HCT116 (cell line): ENCODE results near the gene HDAC7. TPM values are rescaled to one million over a fixed set of nuclear protein-coding genes. Genes with fewer than 3 reads are reported as not detected.

Experiments
- ATAC-seq: fragments of 200-7000 bp; cut with Tn5 transposase; 2 replicates; pipeline ENCODE4 v1.9.1; 2020; ENCODE audit warnings: mild to moderate bottlenecking, moderate library complexity
- BruUV-seq: library from RNA; stranded (reverse); fragments of 400-500 nt; replicated peaks from 2 replicates; lab custom pipeline; 2021; lab: Mats Ljungman, UMichigan
- CTCF ChIA-PET: fragments of 300-600 bp; sonication (Branson Sonifier 250); formaldehyde crosslinking; loops from one replicate; lab custom pipeline; 2021; ENCODE audit warnings: antibody characterized with exemption; lab: Charles Lee
- POLR2A ChIA-PET: fragments of 300-600, 350-600 bp; sonication (Branson Sonifier 250); formaldehyde crosslinking; loops from one replicate; lab custom pipeline; 2021; ENCODE audit warnings: antibody characterized with exemption; lab: Charles Lee
- RAD21 ChIA-PET, 2 experiments: fragments of 300-600 bp; sonication (Branson Sonifier 250); formaldehyde crosslinking; loops; one replicate each; lab custom pipeline; 2023; ENCODE audit warnings: low total read pairs in 2 of 2; ENCODE audit not compliant: uncharacterized antibody in 2 of 2, unreplicated experiment in 2 of 2, low non-redundant PET in 1 of 2; lab: Charles Lee
- DNase-seq: peaks from one replicate; pipeline ENCODE4 v3.0.0-alpha.2; 2010; ENCODE audit warnings: low read depth, low spot score
- H2AFZ ChIP-seq: fragments of 200-600 bp; shearing (Covaris generic), sonication (generic); 2 replicates; pipeline ENCODE4 v1.6.1; 2017; ENCODE audit warnings: low read depth, mixed run types, mixed read lengths, antibody characterized with exemption, low read length; ENCODE audit not compliant: poor library complexity, severe bottlenecking
- H3K27ac ChIP-seq: 2 replicates; pipeline ENCODE4 v1.5.1; 2012; ENCODE audit warnings: low read depth, low read length
- H3K27me3 ChIP-seq: fragments of 200-600 bp; sonication (generic); 2 replicates; pipeline ENCODE4 v1.6.1; 2016; ENCODE audit warnings: mixed run types, low read length, mixed read lengths; ENCODE audit not compliant: insufficient read depth
- H3K36me3 ChIP-seq, 2 experiments: fragments of 200-500 bp in 1 of 2; fragments of 200-600 bp in 1 of 2; sonication (Bioruptor generic) in 1 of 2; sonication (generic) in 1 of 2; 2 replicates each; pipeline versions ENCODE4 v1.5.1 to v1.6.1; 2014 to 2016; ENCODE audit warnings: low read length in 2 of 2, inconsistent platforms in 1 of 2, mixed read lengths in 1 of 2, mixed run types in 1 of 2; ENCODE audit not compliant: insufficient read depth in 2 of 2, control insufficient read depth in 1 of 2
- H3K4me1 ChIP-seq, 2 experiments: fragments of 200-600 bp in 1 of 2; sonication (generic) in 1 of 2; 2 replicates each; pipeline versions ENCODE4 v1.5.1 to v1.6.1; 2012 to 2017; ENCODE audit warnings: low read length in 2 of 2, inconsistent platforms in 1 of 2, mild to moderate bottlenecking in 1 of 2, mixed read lengths in 1 of 2, mixed run types in 1 of 2, moderate library complexity in 1 of 2; ENCODE audit not compliant: insufficient read depth in 2 of 2, control insufficient read depth in 1 of 2
- H3K4me2 ChIP-seq: fragments of 200-600 bp; sonication (generic); 2 replicates; pipeline ENCODE4 v1.6.1; 2017; ENCODE audit warnings: mixed run types, low read length, mixed read lengths
- H3K4me3 ChIP-seq, 2 experiments: fragments of 200-600 bp in 1 of 2; sonication (generic) in 1 of 2; replicated peaks in 1 of 2; 2 replicates each; pipeline ENCODE4 v1.5.1; 2011 to 2016; ENCODE audit warnings: low read length in 2 of 2, control low read depth in 1 of 2, low read depth in 1 of 2, mild to moderate bottlenecking in 1 of 2, mixed read lengths in 1 of 2, mixed run types in 1 of 2
- H3K79me2 ChIP-seq: fragments of 200-600 bp; sonication (generic); 2 replicates; pipeline ENCODE4 v1.6.1; 2017; ENCODE audit warnings: mild to moderate bottlenecking, mixed run types, low read length, moderate library complexity, mixed read lengths; ENCODE audit not compliant: insufficient read depth
- H3K9ac ChIP-seq: fragments of 200-600 bp; sonication (generic); 2 replicates; pipeline ENCODE4 v1.6.1; 2016; ENCODE audit warnings: low read length, mixed read lengths
- H3K9me2 ChIP-seq: fragments of 200-600 bp; sonication (generic), shearing (Covaris generic); 2 replicates; pipeline ENCODE4 v1.6.1; 2017; ENCODE audit warnings: mixed run types, mild to moderate bottlenecking, moderate library complexity; ENCODE audit not compliant: insufficient read depth
- H3K9me3 ChIP-seq, 2 experiments: fragments of 200-500 bp in 1 of 2; fragments of 200-600 bp in 1 of 2; sonication (Bioruptor generic) in 1 of 2; sonication (generic) in 1 of 2; 2 replicates each; pipeline ENCODE4 v1.6.1; 2014 to 2017; ENCODE audit warnings: low read length in 2 of 2, mixed read lengths in 2 of 2, inconsistent platforms in 1 of 2, low read depth in 1 of 2, mild to moderate bottlenecking in 1 of 2, mixed run types in 1 of 2, moderate library complexity in 1 of 2; ENCODE audit not compliant: control insufficient read depth in 1 of 2, insufficient read depth in 1 of 2
- H4K20me1 ChIP-seq: fragments of 200-600 bp; sonication (generic), shearing (Covaris generic); 2 replicates; pipeline ENCODE4 v1.6.1; 2017; ENCODE audit warnings: mixed run types, mild to moderate bottlenecking, moderate library complexity; ENCODE audit not compliant: insufficient read depth
- CBX3 ChIP-seq: IDR thresholded peaks from 2 replicates; pipeline ENCODE4 v1.6.1; 2012; ENCODE audit warnings: low read depth
- POLR2AphosphoS5 ChIP-seq: IDR thresholded peaks from 2 replicates; pipeline ENCODE4 v1.6.1; 2011; ENCODE audit warnings: mild to moderate bottlenecking, low read depth, low read length, moderate library complexity
- RAD21 ChIP-seq: IDR thresholded peaks from 2 replicates; pipeline ENCODE4 v1.6.1; 2012; ENCODE audit warnings: low read depth, mild to moderate bottlenecking
- SIN3A ChIP-seq: IDR thresholded peaks from 2 replicates; pipeline ENCODE4 v1.6.1; 2012; ENCODE audit warnings: low read depth
- SP1 ChIP-seq: IDR thresholded peaks from 2 replicates; pipeline ENCODE4 v1.6.1; 2012; ENCODE audit warnings: low read depth
- ZFX ChIP-seq: fragments of 450-650 bp; IDR thresholded peaks from 2 replicates; pipeline ENCODE4 v1.6.1; 2017
- intact Hi-C: fragments of 100-400 bp; cut with micrococcal nuclease; formaldehyde crosslinking; loops from 2 replicates; pipeline ENCODE4 v1.10.0; 2022
- total RNA-seq: library from RNA; stranded (reverse); gene quantifications from one replicate; pipeline ENCODE4 v1.2.1, GENCODE V29; 2021; ENCODE audit not compliant: unreplicated experiment
- TF ChIP-seq, protein P1 (sequence below), 3 experiments: fragments of 200-600 bp in 1 of 3; sonication (generic) in 1 of 3; IDR thresholded peaks in 2 of 3; conservative IDR thresholded peaks in 1 of 3; 2 replicates each; pipeline ENCODE4 v1.5.1; 2012 to 2017; ENCODE audit warnings: low read depth in 2 of 3, low read length in 2 of 3, antibody characterized with exemption in 1 of 3, borderline replicate concordance in 1 of 3, control low read depth in 1 of 3, mild to moderate bottlenecking in 1 of 3, mixed read lengths in 1 of 3, mixed run types in 1 of 3, moderate library complexity in 1 of 3; ENCODE audit not compliant: insufficient read depth in 1 of 3
- TF ChIP-seq, protein P2 (sequence below): IDR thresholded peaks from 2 replicates; pipeline ENCODE4 v1.6.1; 2011; ENCODE audit warnings: mild to moderate bottlenecking, low read length, moderate library complexity; ENCODE audit not compliant: insufficient replicate concordance; ENCODE audit errors: extremely low read depth
- TF ChIP-seq, protein P3 (sequence below): IDR thresholded peaks from 2 replicates; pipeline ENCODE4 v1.6.1; 2012
- TF ChIP-seq, protein P4 (sequence below): IDR thresholded peaks from 2 replicates; pipeline ENCODE4 v1.6.1; 2012

Gene HDAC7
- total RNA-seq, 1 experiment from 2014 or later, result 38.1 TPM

DNA sequence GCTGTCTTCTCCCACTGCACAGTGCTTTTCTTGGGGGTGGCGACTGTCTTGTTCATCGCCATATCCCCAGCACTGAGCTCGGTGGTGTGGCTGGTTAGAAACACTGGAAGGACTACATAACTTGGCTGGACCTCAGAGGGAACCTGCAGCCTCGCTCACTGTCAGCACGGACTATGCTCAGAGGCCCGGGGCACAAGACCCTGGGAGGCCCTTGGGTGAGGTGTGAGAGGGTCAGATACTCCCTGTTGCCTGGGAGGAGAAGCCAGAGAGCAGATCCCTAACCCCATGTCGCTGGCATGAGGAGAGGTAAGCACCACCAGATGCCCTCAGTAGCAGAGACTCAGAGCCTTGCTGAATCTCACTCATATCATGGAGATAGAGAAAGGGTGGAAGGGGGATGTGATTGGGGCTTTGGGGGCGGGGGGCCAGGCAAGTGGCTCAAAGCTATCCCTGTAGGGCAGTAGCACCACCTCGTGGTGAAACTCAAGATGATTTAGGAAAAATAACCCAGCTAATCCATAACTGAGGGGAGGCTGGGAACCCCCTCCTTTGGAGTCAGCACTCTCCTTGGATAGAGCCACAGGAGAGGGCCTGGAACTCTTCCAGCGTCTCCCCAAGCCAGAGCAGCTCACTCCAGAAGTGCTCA is 18.7 kb upstream of the HDAC7 start:
- ChIA-PET CTCF (interaction anchor here (0.6 to 4.7 kb wide), 44 partner anchors 9 to 806 kb away, joined by 3 to 164 read pairs (median 6); partner anchors contain the start of genes ASB8, RAPGEF3 and SLC48A1), RAD21 (interaction anchor here (0.6 to 2.7 kb wide), 20 partner anchors 18 to 319 kb away, joined by 3 to 25 read pairs (median 5); partner anchors contain the start of genes SLC48A1 (in 2 of the 2) and ASB8 (in 1 of the 2)), POLR2A (interaction anchor here (0.5 to 2.0 kb wide), 4 partner anchors 10 to 132 kb away, joined by 3 to 5 read pairs (median 3); partner anchors contain the start of gene RPAP3)
- no TSS peak for BruUV-seq
- ATAC-seq, result peak; percentile 75
- TF ChIP-seq, protein P1, sequence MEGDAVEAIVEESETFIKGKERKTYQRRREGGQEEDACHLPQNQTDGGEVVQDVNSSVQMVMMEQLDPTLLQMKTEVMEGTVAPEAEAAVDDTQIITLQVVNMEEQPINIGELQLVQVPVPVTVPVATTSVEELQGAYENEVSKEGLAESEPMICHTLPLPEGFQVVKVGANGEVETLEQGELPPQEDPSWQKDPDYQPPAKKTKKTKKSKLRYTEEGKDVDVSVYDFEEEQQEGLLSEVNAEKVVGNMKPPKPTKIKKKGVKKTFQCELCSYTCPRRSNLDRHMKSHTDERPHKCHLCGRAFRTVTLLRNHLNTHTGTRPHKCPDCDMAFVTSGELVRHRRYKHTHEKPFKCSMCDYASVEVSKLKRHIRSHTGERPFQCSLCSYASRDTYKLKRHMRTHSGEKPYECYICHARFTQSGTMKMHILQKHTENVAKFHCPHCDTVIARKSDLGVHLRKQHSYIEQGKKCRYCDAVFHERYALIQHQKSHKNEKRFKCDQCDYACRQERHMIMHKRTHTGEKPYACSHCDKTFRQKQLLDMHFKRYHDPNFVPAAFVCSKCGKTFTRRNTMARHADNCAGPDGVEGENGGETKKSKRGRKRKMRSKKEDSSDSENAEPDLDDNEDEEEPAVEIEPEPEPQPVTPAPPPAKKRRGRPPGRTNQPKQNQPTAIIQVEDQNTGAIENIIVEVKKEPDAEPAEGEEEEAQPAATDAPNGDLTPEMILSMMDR (IDR thresholded peaks at IDR 0.05 in 2 of 3, conservative IDR thresholded peaks at IDR 0.05 in 1 of 3; ENCODE audit: borderline replicate concordance in 1 of 3, insufficient read depth in 1 of 3, low read depth in 2 of 3, low read length in 2 of 3), result peak; percentile 30 to 66 (median 61)
- TF ChIP-seq, protein P2, sequence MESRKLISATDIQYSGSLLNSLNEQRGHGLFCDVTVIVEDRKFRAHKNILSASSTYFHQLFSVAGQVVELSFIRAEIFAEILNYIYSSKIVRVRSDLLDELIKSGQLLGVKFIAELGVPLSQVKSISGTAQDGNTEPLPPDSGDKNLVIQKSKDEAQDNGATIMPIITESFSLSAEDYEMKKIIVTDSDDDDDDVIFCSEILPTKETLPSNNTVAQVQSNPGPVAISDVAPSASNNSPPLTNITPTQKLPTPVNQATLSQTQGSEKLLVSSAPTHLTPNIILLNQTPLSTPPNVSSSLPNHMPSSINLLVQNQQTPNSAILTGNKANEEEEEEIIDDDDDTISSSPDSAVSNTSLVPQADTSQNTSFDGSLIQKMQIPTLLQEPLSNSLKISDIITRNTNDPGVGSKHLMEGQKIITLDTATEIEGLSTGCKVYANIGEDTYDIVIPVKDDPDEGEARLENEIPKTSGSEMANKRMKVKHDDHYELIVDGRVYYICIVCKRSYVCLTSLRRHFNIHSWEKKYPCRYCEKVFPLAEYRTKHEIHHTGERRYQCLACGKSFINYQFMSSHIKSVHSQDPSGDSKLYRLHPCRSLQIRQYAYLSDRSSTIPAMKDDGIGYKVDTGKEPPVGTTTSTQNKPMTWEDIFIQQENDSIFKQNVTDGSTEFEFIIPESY, result no peak
- TF ChIP-seq, protein P3, sequence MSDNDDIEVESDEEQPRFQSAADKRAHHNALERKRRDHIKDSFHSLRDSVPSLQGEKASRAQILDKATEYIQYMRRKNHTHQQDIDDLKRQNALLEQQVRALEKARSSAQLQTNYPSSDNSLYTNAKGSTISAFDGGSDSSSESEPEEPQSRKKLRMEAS, result no peak
- TF ChIP-seq ZFX (no peak), RAD21 (peak; percentile 81), CBX3 (no peak), POLR2AphosphoS5 (no peak), SP1 (no peak), SIN3A (no peak)
- TF ChIP-seq, protein P4, sequence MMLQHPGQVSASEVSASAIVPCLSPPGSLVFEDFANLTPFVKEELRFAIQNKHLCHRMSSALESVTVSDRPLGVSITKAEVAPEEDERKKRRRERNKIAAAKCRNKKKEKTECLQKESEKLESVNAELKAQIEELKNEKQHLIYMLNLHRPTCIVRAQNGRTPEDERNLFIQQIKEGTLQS, result no peak
- peak; percentile 44 for DNase-seq
- no peak overlapping the region for H3K27ac ChIP-seq
- peak overlapping the region; percentile 74 for H2AFZ ChIP-seq
- no peaks in the 10 kb centered on the region for H3K9me2 ChIP-seq
- H3K4me2 ChIP-seq, result no peak overlapping the region
- intact Hi-C loops, result loop anchor here (1.0 to 5.0 kb wide), 7 partner anchors 41 to 806 kb away; no protein-coding TSS in a partner anchor
- no peaks in the 10 kb centered on the region for H4K20me1 ChIP-seq
- peaks cover 10 to 32% of the 10 kb centered on the region in 2 experiments; a peak in 2 of 4 replicates for H3K4me1 ChIP-seq
- no peaks in the 10 kb centered on the region for H3K36me3 ChIP-seq
- H3K9ac ChIP-seq, result no peak overlapping the region
- H3K4me3 ChIP-seq, result no peak overlapping the region
- no peaks in the 10 kb centered on the region for H3K79me2 ChIP-seq
- H3K27me3 ChIP-seq, result no peaks in the 10 kb centered on the region
- H3K9me3 ChIP-seq, result no peaks in the 10 kb centered on the region
